Naive B cell (primary cell): ENCODE results near the gene MT1A. TPM values are rescaled to one million over a fixed set of nuclear protein-coding genes. Genes with fewer than 3 reads are reported as not detected.
"Not testable (repeated sequence)": the region's sequence is repeated elsewhere in the genome, so short reads cannot be mapped to it uniquely, and the experiment has no call there.

Source experiments
- ATAC-seq, 2 donors: fragments of 150-1000 bp; cut with Tn5 transposase; 2 replicates each; pipeline ENCODE4 v1.10.0; 2021; ENCODE audit warnings: low read depth in 2 of 2, mild to moderate bottlenecking in 2 of 2, moderate library complexity in 2 of 2
- DNase-seq: peaks from one replicate; pipeline ENCODE4 v3.0.0; 2022
- H3K27ac Mint-ChIP-seq, 6 donors: one replicate each; pipeline ENCODE4 v1.8.0; 2020 to 2022; ENCODE audit warnings: mild to moderate bottlenecking in 6 of 6, mixed read lengths in 6 of 6, moderate library complexity in 5 of 6, inconsistent platforms in 2 of 6
- H3K27me3 Mint-ChIP-seq, 3 donors: one replicate each; pipeline ENCODE4 v1.8.0; 2021 to 2022; ENCODE audit warnings: mixed read lengths in 3 of 3, mild to moderate bottlenecking in 1 of 3
- H3K36me3 Mint-ChIP-seq, 2 donors: one replicate each; pipeline ENCODE4 v1.8.0; 2020 to 2022; ENCODE audit warnings: mixed read lengths in 2 of 2, inconsistent platforms in 1 of 2, mild to moderate bottlenecking in 1 of 2
- H3K4me1 Mint-ChIP-seq, 3 donors: one replicate each; pipeline ENCODE4 v1.8.0; 2020 to 2022; ENCODE audit warnings: mixed read lengths in 3 of 3, inconsistent platforms in 1 of 3, mild to moderate bottlenecking in 1 of 3, moderate library complexity in 1 of 3
- H3K4me3 Mint-ChIP-seq, 8 donors: one replicate each; pipeline ENCODE4 v1.8.0; 2020 to 2022; ENCODE audit warnings: mild to moderate bottlenecking in 8 of 8, mixed read lengths in 8 of 8, moderate library complexity in 8 of 8, inconsistent platforms in 2 of 8
- H3K9me3 Mint-ChIP-seq, 7 donors: one replicate each; pipeline ENCODE4 v1.8.0; 2020 to 2022; ENCODE audit warnings: mixed read lengths in 7 of 7, mild to moderate bottlenecking in 5 of 7, inconsistent platforms in 2 of 7, moderate library complexity in 1 of 7
- polyA plus RNA-seq, 6 donors: library from polyadenylated mRNA; unstranded; fragments of 300-500 nt; fragmentation: Illumina TruSeq; gene quantifications; one replicate each; pipeline ENCODE4 v1.2.3, GENCODE V29; 2021; ENCODE audit warnings: low read depth in 6 of 6

The MT1A gene
- polyA plus RNA-seq, 6 donors from 2014 or later = not detected

GRCh38 chr16:56672171-56672570 lies 33.7 kb downstream of the MT1A start:
- peaks cover 71 to 98% (median 97%) of the 10 kb centered on the region in 3 donors for H3K27me3 Mint-ChIP-seq
- not testable (repeated sequence) for H3K27ac Mint-ChIP-seq, H3K4me3 Mint-ChIP-seq

GRCh38 chr16:56672761-56673536 lies 34.5 kb downstream of the MT1A start:
- peaks cover 0 to 4% (median 0%) of the 10 kb centered on the region in 7 donors for H3K9me3 Mint-ChIP-seq
- peaks cover 11 to 28% (median 22%) of the 10 kb centered on the region in 3 donors for H3K4me1 Mint-ChIP-seq
- peaks cover 0 to 7% of the 10 kb centered on the region in 2 donors for H3K36me3 Mint-ChIP-seq
- no peak overlapping the region for H3K27ac Mint-ChIP-seq
- no peak for DNase-seq
- H3K27me3 Mint-ChIP-seq = peaks cover 64 to 98% (median 97%) of the 10 kb centered on the region in 3 donors
- H3K4me3 Mint-ChIP-seq = no peak overlapping the region
- no peak for ATAC-seq

More at GRCh38 chr16:56672171-56672570, 33.7 kb downstream of the MT1A start:
- H3K4me1 Mint-ChIP-seq = peaks cover 11 to 28% (median 22%) of the 10 kb centered on the region in 3 donors
- not testable (repeated sequence) for DNase-seq, H3K9me3 Mint-ChIP-seq, ATAC-seq, H3K36me3 Mint-ChIP-seq

GRCh38 chr16:56673921-56674320 lies 35.5 kb downstream of the MT1A start:
- Mint-ChIP-seq H3K36me3 (peaks cover 0 to 7% of the 10 kb centered on the region in 2 donors), H3K4me3 (no peak overlapping the region), H3K9me3 (peaks cover 0 to 4% (median 0%) of the 10 kb centered on the region in 7 donors), H3K4me1 (peaks cover 7 to 27% (median 20%) of the 10 kb centered on the region in 3 donors), H3K27ac (no peak overlapping the region), H3K27me3 (peaks cover 55 to 88% (median 88%) of the 10 kb centered on the region in 3 donors)
- DNase-seq (no peak), ATAC-seq (peak; percentile 57 to 64)

GRCh38 chr16:56674570-56674969 lies 36.1 kb downstream of the MT1A start:
- Mint-ChIP-seq H3K4me1 (peaks cover 7 to 21% (median 16%) of the 10 kb centered on the region in 3 donors), H3K27me3 (peaks cover 51 to 82% (median 82%) of the 10 kb centered on the region in 3 donors)
- not testable (repeated sequence) for H3K4me3 Mint-ChIP-seq, H3K27ac Mint-ChIP-seq, H3K9me3 Mint-ChIP-seq, DNase-seq, H3K36me3 Mint-ChIP-seq, ATAC-seq

- peaks cover 0 to 7% of the 10 kb centered on the region in 2 donors for H3K36me3 Mint-ChIP-seq
- ATAC-seq = peak; percentile 43 to 50
- H3K27me3 Mint-ChIP-seq = peaks cover 48 to 72% (median 71%) of the 10 kb centered on the region in 3 donors
- H3K9me3 Mint-ChIP-seq = peaks cover 0 to 4% (median 0%) of the 10 kb centered on the region in 7 donors
- H3K4me1 Mint-ChIP-seq = peaks cover 5 to 17% (median 14%) of the 10 kb centered on the region in 3 donors
- H3K4me3 Mint-ChIP-seq = peak overlapping the region in 4 of 8 donors; percentile 45 to 70 (median 51)
- no peak overlapping the region for H3K27ac Mint-ChIP-seq
- DNase-seq = no peak
These were observed 37.3 kb downstream of the MT1A start for GRCh38 chr16:56675685-56676210.

- DNase-seq (no peak), ATAC-seq (no peak)
- Mint-ChIP-seq H3K9me3 (peaks cover 0 to 4% (median 0%) of the 10 kb centered on the region in 7 donors), H3K36me3 (peaks cover 0 to 7% of the 10 kb centered on the region in 2 donors), H3K27ac (no peak overlapping the region), H3K27me3 (peaks cover 36 to 64% (median 54%) of the 10 kb centered on the region in 3 donors), H3K4me3 (peak overlapping the region in 1 of 8 donors; percentile 15), H3K4me1 (peaks cover 13 to 30% (median 22%) of the 10 kb centered on the region in 3 donors)
These were observed 39.0 kb downstream of the MT1A start for GRCh38 chr16:56677474-56677873.

- Mint-ChIP-seq H3K27ac (no peak overlapping the region), H3K36me3 (peaks cover 0 to 7% of the 10 kb centered on the region in 2 donors), H3K9me3 (peaks cover 0 to 4% (median 0%) of the 10 kb centered on the region in 7 donors), H3K27me3 (peaks cover 25 to 55% (median 42%) of the 10 kb centered on the region in 3 donors), H3K4me3 (no peak overlapping the region), H3K4me1 (peaks cover 16 to 40% (median 28%) of the 10 kb centered on the region in 3 donors)
- DNase-seq (no peak), ATAC-seq (no peak)
These were observed 40.7 kb downstream of the MT1A start for GRCh38 chr16:56679078-56679730.

- Mint-ChIP-seq H3K9me3 (peaks cover 0 to 4% (median 0%) of the 10 kb centered on the region in 7 donors), H3K4me1 (peaks cover 16 to 40% (median 27%) of the 10 kb centered on the region in 3 donors), H3K36me3 (peaks cover 0 to 7% of the 10 kb centered on the region in 2 donors), H3K4me3 (no peak overlapping the region), H3K27me3 (peaks cover 24 to 53% (median 41%) of the 10 kb centered on the region in 3 donors), H3K27ac (no peak overlapping the region)
- DNase-seq = no peak
- no peak for ATAC-seq
These were observed 41.4 kb downstream of the MT1A start for GRCh38 chr16:56679818-56680217.

- H3K36me3 Mint-ChIP-seq = peaks cover 0 to 7% of the 10 kb centered on the region in 2 donors
- H3K4me1 Mint-ChIP-seq = peaks cover 11 to 23% (median 18%) of the 10 kb centered on the region in 3 donors
- peak; percentile 47 for DNase-seq
- H3K9me3 Mint-ChIP-seq = peaks cover 0 to 4% (median 0%) of the 10 kb centered on the region in 7 donors
- peak within 1 kb of the TSS in 5 of 6 donors; percentile 24 to 91 (median 30) for H3K27ac Mint-ChIP-seq
- H3K4me3 Mint-ChIP-seq = peak within 1 kb of the TSS; percentile 84 to 94 (median 92)
- ATAC-seq = peak; percentile 98 to 99
- H3K27me3 Mint-ChIP-seq = peaks cover 12 to 36% (median 27%) of the 10 kb centered on the region in 3 donors
These were observed 43.7 kb downstream of the MT1A start, which contains the start of gene MT1X for GRCh38 chr16:56681939-56682702. Gene MT1X, plus strand, starts transcription at chr16:56682470. Its CDS starts 71 bp downstream, at chr16:56682541.

GRCh38 chr16:56682703-56683397 lies 44.4 kb downstream of the MT1A start:
- peaks cover 0 to 4% (median 0%) of the 10 kb centered on the region in 7 donors for H3K9me3 Mint-ChIP-seq
- H3K4me3 Mint-ChIP-seq = peak overlapping the region; percentile 84 to 94 (median 92)
- peaks cover 11 to 23% (median 18%) of the 10 kb centered on the region in 3 donors for H3K4me1 Mint-ChIP-seq
- no peak for DNase-seq
- no peak for ATAC-seq
- H3K27me3 Mint-ChIP-seq = peaks cover 12 to 29% (median 24%) of the 10 kb centered on the region in 3 donors
- H3K27ac Mint-ChIP-seq = peak overlapping the region in 1 of 6 donors; percentile 9
- H3K36me3 Mint-ChIP-seq = peaks cover 0 to 7% of the 10 kb centered on the region in 2 donors

- Mint-ChIP-seq H3K27ac (no peak overlapping the region), H3K36me3 (peaks cover 0 to 7% of the 10 kb centered on the region in 2 donors)
- no peak for DNase-seq
These were observed 45.1 kb downstream of the MT1A start for GRCh38 chr16:56683424-56684172.

More at GRCh38 chr16:56683424-56684172, 45.1 kb downstream of the MT1A start:
- Mint-ChIP-seq H3K4me3 (peak overlapping the region in 7 of 8 donors; percentile 32 to 93 (median 69)), H3K9me3 (peaks cover 0 to 4% (median 0%) of the 10 kb centered on the region in 7 donors), H3K4me1 (peaks cover 11 to 23% (median 18%) of the 10 kb centered on the region in 3 donors), H3K27me3 (peaks cover 12 to 28% (median 28%) of the 10 kb centered on the region in 3 donors)
- no peak for ATAC-seq
